ENCODE results near the gene TANC1.
A peak's percentile ranks its signal among the peaks of the same experiment; 100 is the strongest.
"Not testable (repeated sequence)": the region's sequence is repeated elsewhere in the genome, so short reads cannot be mapped to it uniquely, and the experiment has no call there.

The TANC1 gene

GRCh38 chr2:159094173-159094737 lies 125.8 kb downstream of the TANC1 start:
- no peak for DNase-seq

GRCh38 chr2:159095813-159096212 lies 127.4 kb downstream of the TANC1 start:
- DNase-seq = no peak

- DNase-seq = not testable (repeated sequence)
Measured at GRCh38 chr2:159096302-159096855, 127.9 kb downstream of the TANC1 start.

DNA sequence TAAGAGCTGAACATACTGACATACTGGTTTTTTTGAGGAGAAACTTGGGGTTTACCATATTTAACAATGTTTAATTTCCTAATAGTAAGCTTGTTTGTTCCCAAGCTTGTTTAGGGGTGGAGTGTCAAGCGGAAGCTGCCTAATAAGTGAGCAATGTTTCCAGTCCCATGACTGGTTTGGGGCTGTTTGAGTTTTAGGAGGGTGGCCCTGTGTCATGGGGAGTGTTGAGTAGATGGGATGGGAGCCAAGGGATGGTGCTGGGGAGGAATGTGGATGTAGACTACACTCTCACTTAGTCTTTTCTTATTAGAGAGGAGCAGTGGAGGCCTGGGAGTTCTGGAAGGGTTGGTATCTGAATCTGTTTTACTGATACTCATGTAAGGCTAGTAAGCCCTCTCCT lies 128.5 kb downstream of the TANC1 start:
- DNase-seq = no peak

GRCh38 chr2:159098361-159098760 lies 129.9 kb downstream of the TANC1 start:
- no peak for DNase-seq

DNA sequence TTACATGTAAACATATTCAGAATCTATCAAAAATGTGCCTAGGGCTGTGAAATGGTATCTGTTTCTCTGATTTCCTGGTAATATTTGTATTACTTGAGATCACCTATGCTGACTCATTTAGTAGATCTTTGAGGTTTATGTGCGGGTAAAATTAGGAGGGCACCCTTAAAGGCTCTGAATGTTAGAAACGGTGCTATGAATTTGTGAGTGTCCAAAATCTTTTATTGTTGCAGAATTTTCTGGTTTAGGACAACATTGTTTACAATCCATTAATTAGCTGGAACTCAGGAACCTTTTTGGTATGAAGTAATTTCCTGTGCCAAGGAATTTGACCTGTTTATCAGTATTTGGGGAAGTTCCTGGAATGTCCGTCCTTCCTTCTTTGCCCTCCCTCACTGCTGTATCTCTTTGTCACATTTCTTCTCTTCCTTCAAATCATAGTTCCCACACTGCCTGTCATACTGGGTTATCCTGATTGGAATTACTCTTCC lies 130.5 kb downstream of the TANC1 start:
- DNase-seq = no peak

- DNase-seq = no peak
Measured at GRCh38 chr2:159101755-159102489, 133.5 kb downstream of the TANC1 start.

- DNase-seq = no peak
Measured at GRCh38 chr2:159103411-159103810, 135.0 kb downstream of the TANC1 start.

DNA sequence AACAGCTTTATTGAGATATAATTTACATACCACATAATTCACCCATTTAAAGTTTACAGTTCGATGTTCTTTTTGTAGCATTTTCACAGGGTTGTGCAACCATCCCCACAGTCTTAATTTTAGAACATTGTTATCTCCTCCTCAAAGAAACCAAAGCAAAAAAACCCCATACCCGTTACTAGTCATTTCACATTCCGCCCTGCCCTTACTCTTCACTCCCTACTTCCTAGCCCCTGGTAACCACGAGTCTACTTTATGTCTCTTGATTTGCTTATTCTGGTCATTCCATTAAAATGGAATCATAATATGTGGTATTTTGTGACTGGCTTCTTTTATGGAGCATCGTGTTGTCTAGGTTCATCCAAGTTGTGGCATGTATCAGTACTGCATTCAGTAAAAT lies 137.7 kb downstream of the TANC1 start:
- DNase-seq = no peak

GRCh38 chr2:159108181-159108893 lies 139.9 kb downstream of the TANC1 start:
- no peak for DNase-seq

- DNase-seq = no peak
Measured at GRCh38 chr2:159109517-159109916, 141.1 kb downstream of the TANC1 start.

GRCh38 chr2:159110784-159111183 lies 142.3 kb downstream of the TANC1 start:
- no peak for DNase-seq

DNA sequence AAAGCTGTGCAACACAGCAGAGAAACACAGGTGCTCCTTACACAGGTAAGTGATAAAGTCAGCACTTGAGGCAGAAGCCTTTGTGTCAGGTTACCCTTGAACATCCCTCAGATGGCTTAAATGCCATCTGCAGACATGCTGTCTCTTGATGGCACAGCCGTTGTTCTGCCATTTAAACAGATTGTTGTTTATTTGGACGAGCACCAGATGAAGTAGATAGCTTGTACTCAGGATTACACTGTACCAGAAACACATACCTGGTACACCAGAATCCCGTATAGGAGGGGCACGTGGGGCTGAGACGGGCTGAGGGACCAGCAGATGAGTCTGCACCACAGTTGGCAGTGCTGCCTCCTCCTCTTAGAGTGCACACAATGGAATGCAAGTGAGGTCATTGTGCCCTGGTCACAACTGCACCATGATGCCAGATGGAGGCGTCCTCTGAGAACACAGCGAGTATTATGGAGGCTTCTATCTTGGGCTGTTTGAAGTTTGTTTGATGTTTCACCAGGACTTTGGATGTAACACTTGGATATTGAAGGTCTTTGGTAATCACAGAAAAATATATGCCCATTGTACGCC lies 143.0 kb downstream of the TANC1 start:
- DNase-seq = no peak

DNA sequence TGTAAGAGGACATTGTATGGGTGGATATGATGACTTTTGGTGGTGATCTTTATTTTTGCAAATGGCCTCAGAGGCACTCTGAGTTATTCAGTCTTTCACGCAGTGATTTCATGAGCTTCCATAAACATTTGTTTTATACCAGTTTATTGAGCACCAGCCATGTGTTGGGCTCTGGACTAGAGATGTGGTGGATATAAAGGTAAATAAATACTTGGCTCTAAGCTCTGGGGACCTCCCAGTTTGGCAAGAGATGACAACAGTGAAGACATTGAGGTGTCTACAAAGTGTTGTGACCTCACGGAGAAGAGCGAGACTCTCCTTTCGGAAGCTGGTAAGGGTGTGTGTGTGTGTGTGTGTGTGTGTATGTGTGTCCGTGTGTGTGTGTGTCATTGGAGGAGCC lies 146.4 kb downstream of the TANC1 start:
- DNase-seq = no peak

- DNase-seq = no peak
Measured at GRCh38 chr2:159116922-159117321, 148.5 kb downstream of the TANC1 start.

GRCh38 chr2:159117658-159118057 lies 149.2 kb downstream of the TANC1 start:
- no peak for DNase-seq

DNA sequence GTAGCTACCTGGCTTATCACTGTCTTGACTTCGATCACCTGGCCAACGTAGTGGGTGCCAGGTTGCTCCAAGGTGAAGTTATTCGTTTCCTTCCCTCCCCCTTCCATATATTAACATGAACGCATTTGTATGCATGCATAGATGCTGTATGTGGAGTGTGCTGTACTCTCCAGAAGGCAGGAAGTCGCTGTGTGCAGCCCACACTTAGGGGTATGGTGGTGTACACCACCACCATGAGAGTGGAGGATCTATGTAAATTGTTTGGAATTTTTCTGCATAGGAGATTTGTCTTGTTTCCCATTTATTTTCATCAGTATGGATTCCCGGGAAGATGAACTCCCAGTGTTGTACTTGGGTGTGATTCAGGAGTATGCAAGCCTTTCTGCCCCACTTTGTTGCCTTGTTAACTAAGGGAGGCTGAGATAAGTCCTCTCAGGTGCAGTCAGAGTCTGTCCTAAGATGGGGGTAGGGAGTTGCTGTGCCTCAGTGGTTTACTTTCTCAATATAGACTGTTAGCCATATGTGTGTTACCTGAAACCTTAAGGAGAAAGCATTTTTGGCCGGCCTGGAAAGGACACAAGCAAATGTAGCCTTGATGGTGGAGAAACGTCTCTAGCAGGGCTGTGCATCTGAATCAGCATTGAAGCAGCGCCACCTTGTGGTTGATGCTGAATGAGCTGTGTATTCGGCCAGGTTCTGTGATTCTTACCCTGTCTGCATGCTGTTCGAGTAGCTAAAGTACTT lies 149.8 kb downstream of the TANC1 start:
- DNase-seq = peak; percentile 67 to 75

DNA sequence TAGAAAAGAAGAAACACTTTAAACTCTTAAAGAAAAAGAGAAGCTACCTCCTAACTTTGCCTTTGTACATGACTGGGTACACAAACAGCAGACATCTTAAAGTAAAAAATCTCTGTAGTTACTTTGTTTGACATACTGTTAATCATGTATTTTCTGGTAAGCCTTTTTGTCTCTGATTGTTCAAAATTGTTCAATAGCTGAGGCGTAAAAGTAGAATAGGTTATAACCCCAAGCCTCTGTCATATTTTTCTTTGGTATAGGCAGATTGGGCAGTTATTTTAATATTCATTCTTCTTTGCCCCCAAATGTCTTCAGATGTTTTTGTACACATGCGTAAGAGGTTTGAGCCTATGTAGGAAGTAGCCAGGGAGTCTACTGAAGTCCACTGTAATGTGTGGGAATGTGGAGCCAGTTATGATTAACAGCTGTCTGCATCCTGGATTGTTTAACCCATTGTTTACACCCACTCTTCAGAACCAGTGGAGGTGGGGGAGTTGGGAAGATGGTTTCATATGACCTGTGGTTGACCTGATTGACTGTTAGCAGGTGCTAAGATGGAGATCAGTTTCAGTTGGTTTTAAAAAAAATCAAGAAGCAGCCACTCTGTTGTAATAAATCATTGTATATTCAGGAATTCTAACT lies 150.5 kb downstream of the TANC1 start:
- no peak for DNase-seq

DNA sequence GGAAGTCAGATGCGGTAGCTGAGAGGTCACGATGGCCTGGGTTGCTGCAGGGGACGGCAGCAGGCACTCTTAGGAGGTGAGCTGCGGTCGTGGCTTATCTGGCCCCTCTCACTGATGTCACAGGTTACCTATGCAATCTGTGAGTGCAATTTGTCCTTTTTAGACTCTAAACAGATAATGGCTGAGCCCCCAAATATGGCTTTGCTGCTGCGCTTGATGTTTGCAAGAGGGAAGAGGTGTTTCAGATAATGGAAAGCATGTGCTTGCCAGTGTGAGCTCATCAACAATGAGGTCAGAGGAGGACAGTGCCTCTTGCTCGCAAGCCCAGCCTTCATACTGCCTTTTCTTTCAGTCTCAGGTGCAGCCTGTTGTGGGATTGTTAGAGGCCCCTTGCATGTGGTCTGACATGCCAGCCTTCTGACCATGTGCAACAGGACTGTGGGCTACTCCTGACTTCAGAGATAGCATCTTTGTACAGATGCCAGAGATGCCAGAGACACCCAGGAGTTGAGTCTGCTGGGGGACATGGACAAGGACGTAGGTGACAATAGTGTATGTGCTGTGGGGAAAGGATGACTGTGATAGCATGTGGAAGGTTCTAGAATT lies 151.3 kb downstream of the TANC1 start:
- no peak for DNase-seq

- DNase-seq = no peak
Measured at GRCh38 chr2:159123786-159124185, 155.3 kb downstream of the TANC1 start.

DNA sequence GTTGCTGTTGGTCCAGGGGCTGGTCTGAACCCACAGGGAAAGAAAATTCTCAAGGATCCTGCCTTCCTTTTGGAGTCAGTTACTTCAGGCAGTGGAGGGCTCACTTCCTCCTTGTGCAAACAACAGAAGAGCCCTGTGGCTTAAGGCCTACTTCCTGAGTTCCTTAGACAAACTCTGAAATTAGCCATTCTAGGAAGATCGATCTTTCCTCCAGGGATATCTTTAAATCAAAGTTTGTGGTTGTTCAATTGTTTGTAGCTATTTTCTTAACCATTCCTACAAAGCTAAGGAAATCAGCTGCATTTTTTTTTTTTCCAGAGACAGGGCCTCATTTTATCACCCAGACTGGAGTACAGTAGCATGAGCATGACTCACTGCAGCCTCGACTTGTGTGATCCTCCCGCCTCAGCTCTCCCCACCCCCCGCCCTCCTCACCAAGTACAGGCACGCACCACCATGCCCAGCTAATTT lies 156.0 kb downstream of the TANC1 start:
- DNase-seq = no peak
